ENCODE measurements around the gene ARHGDIG.

DNA sequence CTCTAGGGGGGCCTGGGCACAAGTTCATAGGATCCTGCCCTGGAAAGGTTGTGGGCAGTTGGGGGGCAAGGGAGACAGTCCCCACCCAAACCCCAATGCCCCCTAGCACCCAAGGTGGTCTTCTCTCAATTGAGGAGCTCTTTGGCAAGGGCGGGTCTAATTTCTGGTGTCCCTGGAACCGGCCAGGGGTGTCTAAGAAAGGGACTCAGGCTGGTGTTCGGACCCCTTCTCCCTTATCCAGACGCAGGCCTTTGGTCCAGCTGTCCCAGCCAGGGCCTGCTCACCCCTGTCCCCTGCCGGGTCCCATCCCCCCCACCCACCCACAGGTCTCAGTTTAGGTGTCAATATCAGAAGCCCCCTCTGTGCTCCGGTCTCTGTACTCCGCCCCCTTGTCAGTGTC is 860 bp upstream of the ARHGDIG start:
- TF ChIP-seq POLR2AphosphoS5 (IDR thresholded peaks at IDR 0.05; ENCODE audit: low read depth, low read length) (no peak), POLR2A (IDR thresholded peaks at IDR 0.05; ENCODE audit: low read depth, low read length) (no peak), TAF1 (IDR thresholded peaks at IDR 0.05; ENCODE audit: low read depth, low read length) (no peak)
